K562 (cell line): ENCODE measurements around the gene CCDC78. TPM values are rescaled to one million over a fixed set of nuclear protein-coding genes. Genes with fewer than 3 reads are reported as not detected.

Source experiments
- ETV1 ChIP-seq: fragments of 450-650 bp; conservative IDR thresholded peaks from 2 replicates; pipeline ENCODE4 v1.6.1; 2016; ENCODE audit warnings: missing genetic modification characterization, control low read depth, low read depth, missing compliant biosample characterization
- GTF2E2 ChIP-seq: fragments of 200-800 bp; sonication (Bioruptor generic); IDR thresholded peaks from 2 replicates; pipeline ENCODE4 v1.6.1; 2016; ENCODE audit warnings: missing genetic modification characterization, missing compliant biosample characterization
- KLF10 ChIP-seq: fragments of 250-450 bp; sonication (Bioruptor Pico); IDR thresholded peaks from 2 replicates; pipeline ENCODE4 v1.6.1; 2021; ENCODE audit warnings: matching md5 sums
- KLF16 ChIP-seq: IDR thresholded peaks from 2 replicates; pipeline ENCODE4 v1.6.1; 2016; ENCODE audit warnings: antibody characterized with exemption
- LARP7 ChIP-seq: fragments of 450-650 bp; IDR thresholded peaks from 2 replicates; pipeline ENCODE4 v1.6.1; 2016
- MAZ ChIP-seq, 2 experiments: fragments of 450-650 bp in 1 of 2; sonication (generic) in 1 of 2; formaldehyde crosslinking; IDR thresholded peaks in 1 of 2; conservative IDR thresholded peaks in 1 of 2; 2 replicates each; pipeline versions ENCODE4 v1.4.0 to v1.5.0; 2020; ENCODE audit warnings: mild to moderate bottlenecking in 1 of 2, missing genetic modification reagents in 1 of 2
- MXI1 ChIP-seq: IDR thresholded peaks from 2 replicates; pipeline ENCODE4 v1.6.1; 2011; ENCODE audit warnings: low read depth, mild to moderate bottlenecking, improper control_type of control experiment, low read length
- PCBP2 ChIP-seq: fragments of 200-400 bp; formaldehyde crosslinking; IDR thresholded peaks from 2 replicates; pipeline ENCODE4 v1.6.1; 2018; ENCODE audit warnings: low read length, low read depth, mild to moderate bottlenecking, moderate library complexity; ENCODE audit not compliant: poor library complexity, severe bottlenecking
- PHB ChIP-seq: fragments of 250-450 bp; sonication (Bioruptor Pico); IDR thresholded peaks from 2 replicates; pipeline ENCODE4 v1.5.0; 2021
- POLR2A ChIP-seq: fragments of 450-650 bp; conservative IDR thresholded peaks from 2 replicates; pipeline ENCODE4 v1.6.1; 2016
- PTTG1 ChIP-seq: fragments of 450-650 bp; IDR thresholded peaks from 2 replicates; pipeline ENCODE4 v1.6.1; 2016; ENCODE audit warnings: low read depth, mild to moderate bottlenecking, missing genetic modification characterization, missing compliant biosample characterization
- PYGO2 ChIP-seq: fragments of 450-650 bp; IDR thresholded peaks from 2 replicates; pipeline ENCODE4 v1.6.1; 2016; ENCODE audit warnings: mild to moderate bottlenecking, missing genetic modification characterization, moderate library complexity, missing compliant biosample characterization
- U2AF1 ChIP-seq: fragments of 200-400 bp; formaldehyde crosslinking; optimal IDR thresholded peaks from 2 replicates; pipeline ENCODE3; 2017; ENCODE audit warnings: mild to moderate bottlenecking, low read depth, low read length, moderate library complexity
- polyA plus RNA-seq, 8 experiments: library from polyadenylated mRNA; depleted of rRNA in 4 of 8; stranded (reverse) in 5 of 8; unstranded in 3 of 8; fragments of >200 nt; fragmentation: Nextera tagmentation in 2 of 8; fragmentation: Illumina TruSeq in 1 of 8; extraction: Ambion mirVana in 2 of 8; extraction: Trizol in 1 of 8; gene quantifications; 2 replicates each; pipeline versions ENCODE4 v1.2.1 to v1.2.3, GENCODE V29; 2011 to 2014; ENCODE audit warnings: inconsistent platforms in 1 of 8, missing spikeins in 1 of 8
- total RNA-seq, 7 experiments: library from RNA; depleted of rRNA in 6 of 7; stranded (reverse); fragments of >200 nt in 6 of 7; fragmentation: Illumina TruSeq in 2 of 7; extraction: Trizol in 2 of 7; gene quantifications; 2 replicates each; pipeline versions ENCODE4 v1.2.1 to v1.2.3, GENCODE V29; 2011 to 2021; ENCODE audit warnings: low replicate concordance in 1 of 7
- TF ChIP-seq, protein P1 (sequence below), 2 experiments: fragments of 450-650 bp in 1 of 2; sonication (generic) in 1 of 2; formaldehyde crosslinking in 1 of 2; IDR thresholded peaks; 2 replicates each; pipeline versions ENCODE4 v1.7.1 to v1.9.0; 2016 to 2022; ENCODE audit warnings: inconsistent platforms in 1 of 2, mild to moderate bottlenecking in 1 of 2, missing genetic modification reagents in 1 of 2
- TF ChIP-seq, protein P2 (sequence below): fragments of 200-800 bp; sonication (Bioruptor generic); IDR thresholded peaks from 2 replicates; pipeline ENCODE4 v1.6.1; 2017; ENCODE audit warnings: missing genetic modification characterization, missing compliant biosample characterization
- TF ChIP-seq, protein P3 (sequence below): sonication (generic); formaldehyde crosslinking; IDR thresholded peaks from 2 replicates; pipeline ENCODE4 v1.9.0; 2022; ENCODE audit warnings: mild to moderate bottlenecking, missing genetic modification reagents

CCDC78 gene
- total and polyA plus RNA-seq, 9 of the 15 experiments (the other 6 are each of a cell fraction or from before 2014, with no cell fraction given) = 0.24 to 17.7 (median 2.9) TPM

DNA sequence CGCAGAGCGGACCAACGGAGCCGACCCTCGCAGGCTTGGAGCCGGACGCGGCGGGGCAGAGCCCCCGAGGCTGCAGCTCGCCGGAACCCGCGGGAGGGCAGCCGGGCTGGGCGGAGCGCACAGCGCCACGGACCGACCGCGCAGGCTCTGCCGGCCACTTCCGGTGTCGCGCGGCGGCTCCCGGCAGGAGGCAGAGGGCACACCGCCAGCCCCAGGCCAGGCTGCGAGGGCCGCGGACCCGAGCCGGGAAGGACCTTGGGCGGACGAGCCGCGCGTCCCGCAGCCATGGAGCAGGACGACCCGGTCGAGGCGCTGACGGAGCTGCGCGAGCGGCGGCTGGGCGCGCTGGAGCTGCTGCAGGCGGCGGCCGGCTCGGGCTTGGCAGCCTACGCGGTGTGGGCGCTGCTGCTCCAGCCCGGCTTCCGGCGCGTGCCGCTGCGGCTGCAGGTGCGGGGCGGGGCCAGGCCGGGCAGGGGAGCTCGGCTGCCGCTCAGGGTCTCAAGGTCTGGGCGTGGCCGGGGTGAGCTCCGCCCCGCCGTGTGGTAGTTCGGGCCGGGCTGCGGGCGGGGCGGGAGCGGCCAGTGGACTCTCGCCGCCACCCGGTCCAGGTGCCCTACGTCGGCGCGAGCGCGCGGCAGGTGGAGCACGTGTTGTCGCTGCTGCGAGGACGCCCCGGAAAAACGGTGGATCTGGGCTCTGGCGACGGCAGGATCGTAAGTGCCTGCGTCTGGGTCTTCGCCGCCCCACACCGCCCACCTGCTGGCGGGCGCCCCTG is 5.1 kb downstream of the CCDC78 start, which contains the start of gene ANTKMT (continued):
- TF ChIP-seq, protein P1, sequence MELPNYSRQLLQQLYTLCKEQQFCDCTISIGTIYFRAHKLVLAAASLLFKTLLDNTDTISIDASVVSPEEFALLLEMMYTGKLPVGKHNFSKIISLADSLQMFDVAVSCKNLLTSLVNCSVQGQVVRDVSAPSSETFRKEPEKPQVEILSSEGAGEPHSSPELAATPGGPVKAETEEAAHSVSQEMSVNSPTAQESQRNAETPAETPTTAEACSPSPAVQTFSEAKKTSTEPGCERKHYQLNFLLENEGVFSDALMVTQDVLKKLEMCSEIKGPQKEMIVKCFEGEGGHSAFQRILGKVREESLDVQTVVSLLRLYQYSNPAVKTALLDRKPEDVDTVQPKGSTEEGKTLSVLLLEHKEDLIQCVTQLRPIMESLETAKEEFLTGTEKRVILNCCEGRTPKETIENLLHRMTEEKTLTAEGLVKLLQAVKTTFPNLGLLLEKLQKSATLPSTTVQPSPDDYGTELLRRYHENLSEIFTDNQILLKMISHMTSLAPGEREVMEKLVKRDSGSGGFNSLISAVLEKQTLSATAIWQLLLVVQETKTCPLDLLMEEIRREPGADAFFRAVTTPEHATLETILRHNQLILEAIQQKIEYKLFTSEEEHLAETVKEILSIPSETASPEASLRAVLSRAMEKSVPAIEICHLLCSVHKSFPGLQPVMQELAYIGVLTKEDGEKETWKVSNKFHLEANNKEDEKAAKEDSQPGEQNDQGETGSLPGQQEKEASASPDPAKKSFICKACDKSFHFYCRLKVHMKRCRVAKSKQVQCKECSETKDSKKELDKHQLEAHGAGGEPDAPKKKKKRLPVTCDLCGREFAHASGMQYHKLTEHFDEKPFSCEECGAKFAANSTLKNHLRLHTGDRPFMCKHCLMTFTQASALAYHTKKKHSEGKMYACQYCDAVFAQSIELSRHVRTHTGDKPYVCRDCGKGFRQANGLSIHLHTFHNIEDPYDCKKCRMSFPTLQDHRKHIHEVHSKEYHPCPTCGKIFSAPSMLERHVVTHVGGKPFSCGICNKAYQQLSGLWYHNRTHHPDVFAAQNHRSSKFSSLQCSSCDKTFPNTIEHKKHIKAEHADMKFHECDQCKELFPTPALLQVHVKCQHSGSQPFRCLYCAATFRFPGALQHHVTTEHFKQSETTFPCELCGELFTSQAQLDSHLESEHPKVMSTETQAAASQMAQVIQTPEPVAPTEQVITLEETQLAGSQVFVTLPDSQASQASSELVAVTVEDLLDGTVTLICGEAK (IDR thresholded peaks at IDR 0.05) = peak; percentile 94
- TF ChIP-seq, protein P1 (CRISPR knock-in tag; IDR thresholded peaks at IDR 0.05) = peak; percentile 13; the same call in 1 of the 2 replicates
- TF ChIP-seq ETV1 (tag) (0 out of 2 replicates have a peak, but pooled peaks have one; percentile 9), MAZ (CRISPR knock-in tag; conservative IDR thresholded peaks at IDR 0.05 in 1 of 2, IDR thresholded peaks at IDR 0.05 in 1 of 2) (peak in 1 of 2 experiments; percentile 90), GTF2E2 (peak; percentile 82; the same call in 1 of the 2 replicates), PYGO2 (no peak), PHB (CRISPR knock-in tag) (no peak), PCBP2 (no peak), POLR2A (peak; percentile 76), PTTG1 (no peak), LARP7 (no peak), KLF10 (CRISPR knock-in tag) (no peak), U2AF1 (peak; percentile 72), MXI1 (no peak; the same call in 1 of the 2 replicates), KLF16 (no peak)
- TF ChIP-seq, protein P2, sequence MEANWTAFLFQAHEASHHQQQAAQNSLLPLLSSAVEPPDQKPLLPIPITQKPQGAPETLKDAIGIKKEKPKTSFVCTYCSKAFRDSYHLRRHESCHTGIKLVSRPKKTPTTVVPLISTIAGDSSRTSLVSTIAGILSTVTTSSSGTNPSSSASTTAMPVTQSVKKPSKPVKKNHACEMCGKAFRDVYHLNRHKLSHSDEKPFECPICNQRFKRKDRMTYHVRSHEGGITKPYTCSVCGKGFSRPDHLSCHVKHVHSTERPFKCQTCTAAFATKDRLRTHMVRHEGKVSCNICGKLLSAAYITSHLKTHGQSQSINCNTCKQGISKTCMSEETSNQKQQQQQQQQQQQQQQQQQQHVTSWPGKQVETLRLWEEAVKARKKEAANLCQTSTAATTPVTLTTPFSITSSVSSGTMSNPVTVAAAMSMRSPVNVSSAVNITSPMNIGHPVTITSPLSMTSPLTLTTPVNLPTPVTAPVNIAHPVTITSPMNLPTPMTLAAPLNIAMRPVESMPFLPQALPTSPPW (CRISPR knock-in tag) = peak; percentile 71
- TF ChIP-seq, protein P3, sequence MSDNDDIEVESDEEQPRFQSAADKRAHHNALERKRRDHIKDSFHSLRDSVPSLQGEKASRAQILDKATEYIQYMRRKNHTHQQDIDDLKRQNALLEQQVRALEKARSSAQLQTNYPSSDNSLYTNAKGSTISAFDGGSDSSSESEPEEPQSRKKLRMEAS (CRISPR knock-in tag) = peak; percentile 93
